SK-N-SH treated with all-trans-retinoic acid at 6 μM for 48 hours (cell line): ENCODE data around the gene RAB15.

ENCODE experiments used
- ATAC-seq: fragments of 200-7000 bp; cut with Tn5 transposase; 3 replicates; pipeline ENCODE4 v1.9.1; 2020; ENCODE audit warnings: mild to moderate bottlenecking, moderate library complexity
- BACH2 ChIP-seq: fragments of 250-450 bp; sonication (Bioruptor Pico); IDR thresholded peaks from 2 replicates; pipeline ENCODE4 v1.9.0; 2021; ENCODE audit warnings: mild to moderate bottlenecking, borderline replicate concordance
- CSDC2 ChIP-seq: fragments of 250-450 bp; sonication (Bioruptor Pico); IDR thresholded peaks from 2 replicates; pipeline ENCODE4 v1.5.0; 2020; ENCODE audit warnings: mild to moderate bottlenecking, moderate library complexity
- ESRRG ChIP-seq: fragments of 250-450 bp; sonication (Bioruptor Pico); IDR thresholded peaks from 2 replicates; pipeline ENCODE4 v1.6.1; 2021; ENCODE audit warnings: mild to moderate bottlenecking
- GLIS3 ChIP-seq: fragments of 250-450 bp; sonication (Bioruptor Pico); IDR thresholded peaks from 2 replicates; pipeline ENCODE4 v1.5.0; 2020; ENCODE audit warnings: mild to moderate bottlenecking, moderate library complexity
- ISL1 ChIP-seq: fragments of 250-450 bp; sonication (Bioruptor Pico); IDR thresholded peaks from 2 replicates; pipeline ENCODE4 v2.1.2; 2022; ENCODE audit warnings: mild to moderate bottlenecking, moderate library complexity
- OSR1 ChIP-seq: fragments of 250-450 bp; sonication (Bioruptor Pico); IDR thresholded peaks from 2 replicates; pipeline ENCODE4 v1.8.0; 2022; ENCODE audit warnings: moderate library complexity, mild to moderate bottlenecking, inconsistent platforms
- PATZ1 ChIP-seq: fragments of 250-450 bp; sonication (Bioruptor Pico); IDR thresholded peaks from 2 replicates; pipeline ENCODE4 v1.8.0; 2020; ENCODE audit warnings: mild to moderate bottlenecking, moderate library complexity, borderline replicate concordance
- PPARA ChIP-seq: fragments of 250-450 bp; sonication (Bioruptor Pico); IDR thresholded peaks from 2 replicates; pipeline ENCODE4 v1.5.0; 2020; ENCODE audit warnings: mild to moderate bottlenecking, borderline replicate concordance
- RARB ChIP-seq: fragments of 250-450 bp; sonication (Bioruptor Pico); IDR thresholded peaks from 2 replicates; pipeline ENCODE4 v1.8.0; 2021; ENCODE audit warnings: mild to moderate bottlenecking, moderate library complexity
- SNAI2 ChIP-seq: fragments of 250-450 bp; sonication (Bioruptor Pico); IDR thresholded peaks from 2 replicates; pipeline ENCODE4 v1.5.0; 2020; ENCODE audit warnings: mild to moderate bottlenecking, moderate library complexity
- TCF4 ChIP-seq: fragments of 250-450 bp; sonication (Bioruptor Pico); IDR thresholded peaks from 2 replicates; pipeline ENCODE4 v1.8.0; 2021; ENCODE audit warnings: mild to moderate bottlenecking, moderate library complexity, borderline replicate concordance
- TOX ChIP-seq: fragments of 250-450 bp; sonication (Bioruptor Pico); IDR thresholded peaks from 2 replicates; pipeline ENCODE4 v1.8.0; 2021; ENCODE audit warnings: mild to moderate bottlenecking, moderate library complexity, borderline replicate concordance
- ZFP3 ChIP-seq: fragments of 250-450 bp; sonication (Bioruptor Pico); IDR thresholded peaks from 2 replicates; pipeline ENCODE4 v1.5.0; 2020; ENCODE audit warnings: mild to moderate bottlenecking, moderate library complexity
- ZFP30 ChIP-seq: fragments of 450-650 bp; formaldehyde crosslinking; IDR thresholded peaks from 2 replicates; pipeline ENCODE4 v1.5.0; 2022; ENCODE audit warnings: mild to moderate bottlenecking, moderate library complexity
- ZNF565 ChIP-seq: fragments of 450-650 bp; formaldehyde crosslinking; conservative IDR thresholded peaks from 2 replicates; pipeline ENCODE4 v1.5.0; 2020; ENCODE audit warnings: low read depth, mild to moderate bottlenecking, moderate library complexity
- ZNF70 ChIP-seq: fragments of 450-650 bp; formaldehyde crosslinking; IDR thresholded peaks from 2 replicates; pipeline ENCODE4 v1.5.0; 2020; ENCODE audit warnings: mild to moderate bottlenecking, moderate library complexity
- TF ChIP-seq, protein P1 (sequence below): fragments of 250-450 bp; sonication (Bioruptor Pico); IDR thresholded peaks from 2 replicates; pipeline ENCODE4 v1.5.0; 2020; ENCODE audit warnings: mild to moderate bottlenecking, moderate library complexity
- TF ChIP-seq, protein P2 (sequence below): fragments of 250-450 bp; sonication (Bioruptor Pico); IDR thresholded peaks from 2 replicates; pipeline ENCODE4 v1.5.1; 2021; ENCODE audit warnings: mild to moderate bottlenecking, moderate library complexity
- TF ChIP-seq, protein P3 (sequence below): fragments of 250-450 bp; sonication (Bioruptor Pico); IDR thresholded peaks from 2 replicates; pipeline ENCODE4 v1.5.1; 2020; ENCODE audit warnings: low read depth, mild to moderate bottlenecking, moderate library complexity
- TF ChIP-seq, protein P4 (sequence below): fragments of 250-450 bp; sonication (Bioruptor Pico); IDR thresholded peaks from 2 replicates; pipeline ENCODE4 v1.8.0; 2021; ENCODE audit warnings: low read depth, mild to moderate bottlenecking, moderate library complexity, borderline replicate concordance

RAB15 gene

GRCh38 chr14:64944861-64945260 is 27.3 kb downstream of the RAB15 start (continued):
- TF ChIP-seq, protein P1, sequence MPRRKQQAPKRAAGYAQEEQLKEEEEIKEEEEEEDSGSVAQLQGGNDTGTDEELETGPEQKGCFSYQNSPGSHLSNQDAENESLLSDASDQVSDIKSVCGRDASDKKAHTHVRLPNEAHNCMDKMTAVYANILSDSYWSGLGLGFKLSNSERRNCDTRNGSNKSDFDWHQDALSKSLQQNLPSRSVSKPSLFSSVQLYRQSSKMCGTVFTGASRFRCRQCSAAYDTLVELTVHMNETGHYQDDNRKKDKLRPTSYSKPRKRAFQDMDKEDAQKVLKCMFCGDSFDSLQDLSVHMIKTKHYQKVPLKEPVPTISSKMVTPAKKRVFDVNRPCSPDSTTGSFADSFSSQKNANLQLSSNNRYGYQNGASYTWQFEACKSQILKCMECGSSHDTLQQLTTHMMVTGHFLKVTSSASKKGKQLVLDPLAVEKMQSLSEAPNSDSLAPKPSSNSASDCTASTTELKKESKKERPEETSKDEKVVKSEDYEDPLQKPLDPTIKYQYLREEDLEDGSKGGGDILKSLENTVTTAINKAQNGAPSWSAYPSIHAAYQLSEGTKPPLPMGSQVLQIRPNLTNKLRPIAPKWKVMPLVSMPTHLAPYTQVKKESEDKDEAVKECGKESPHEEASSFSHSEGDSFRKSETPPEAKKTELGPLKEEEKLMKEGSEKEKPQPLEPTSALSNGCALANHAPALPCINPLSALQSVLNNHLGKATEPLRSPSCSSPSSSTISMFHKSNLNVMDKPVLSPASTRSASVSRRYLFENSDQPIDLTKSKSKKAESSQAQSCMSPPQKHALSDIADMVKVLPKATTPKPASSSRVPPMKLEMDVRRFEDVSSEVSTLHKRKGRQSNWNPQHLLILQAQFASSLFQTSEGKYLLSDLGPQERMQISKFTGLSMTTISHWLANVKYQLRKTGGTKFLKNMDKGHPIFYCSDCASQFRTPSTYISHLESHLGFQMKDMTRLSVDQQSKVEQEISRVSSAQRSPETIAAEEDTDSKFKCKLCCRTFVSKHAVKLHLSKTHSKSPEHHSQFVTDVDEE (CRISPR knock-in tag), result no peak
- no peak for TF ChIP-seq CSDC2
- TF ChIP-seq, protein P2, sequence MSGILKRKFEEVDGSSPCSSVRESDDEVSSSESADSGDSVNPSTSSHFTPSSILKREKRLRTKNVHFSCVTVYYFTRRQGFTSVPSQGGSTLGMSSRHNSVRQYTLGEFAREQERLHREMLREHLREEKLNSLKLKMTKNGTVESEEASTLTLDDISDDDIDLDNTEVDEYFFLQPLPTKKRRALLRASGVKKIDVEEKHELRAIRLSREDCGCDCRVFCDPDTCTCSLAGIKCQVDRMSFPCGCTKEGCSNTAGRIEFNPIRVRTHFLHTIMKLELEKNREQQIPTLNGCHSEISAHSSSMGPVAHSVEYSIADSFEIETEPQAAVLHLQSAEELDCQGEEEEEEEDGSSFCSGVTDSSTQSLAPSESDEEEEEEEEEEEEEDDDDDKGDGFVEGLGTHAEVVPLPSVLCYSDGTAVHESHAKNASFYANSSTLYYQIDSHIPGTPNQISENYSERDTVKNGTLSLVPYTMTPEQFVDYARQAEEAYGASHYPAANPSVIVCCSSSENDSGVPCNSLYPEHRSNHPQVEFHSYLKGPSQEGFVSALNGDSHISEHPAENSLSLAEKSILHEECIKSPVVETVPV (CRISPR knock-in tag), result no peak
- TF ChIP-seq, all 23 proteins: peak for 0

DNA sequence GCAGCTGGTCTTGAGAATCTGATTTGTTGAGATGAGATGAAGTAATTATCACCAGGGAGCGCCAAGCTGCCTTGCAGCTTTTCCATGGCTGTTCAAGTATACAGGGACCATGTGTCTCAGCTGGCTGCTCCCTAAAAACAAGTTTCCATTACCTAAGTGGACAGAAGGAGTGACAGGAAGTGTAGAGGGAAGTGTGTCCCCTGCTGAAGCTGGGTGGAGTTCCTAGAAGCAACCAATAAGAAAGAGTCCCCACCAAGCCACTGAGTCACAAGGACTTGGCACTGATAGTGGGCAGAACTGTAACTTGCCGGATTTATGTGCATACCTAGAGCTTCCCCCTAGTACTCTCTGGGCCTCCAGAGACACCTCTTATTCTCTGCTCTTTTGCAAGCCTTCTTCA is 28.1 kb downstream of the RAB15 start:
- ATAC-seq, result no peak
- TF ChIP-seq PATZ1 (CRISPR knock-in tag) (no peak), ZFP3 (no peak), ESRRG (no peak), ZNF565 (CRISPR knock-in tag) (no peak), ISL1 (CRISPR knock-in tag) (no peak), TCF4 (CRISPR knock-in tag) (no peak), SNAI2 (CRISPR knock-in tag) (no peak), RARB (CRISPR knock-in tag) (no peak), TOX (CRISPR knock-in tag) (no peak), BACH2 (no peak), CSDC2 (no peak), GLIS3 (CRISPR knock-in tag) (no peak)
- TF ChIP-seq, protein P1 (CRISPR knock-in tag), result no peak
- TF ChIP-seq, protein P3, sequence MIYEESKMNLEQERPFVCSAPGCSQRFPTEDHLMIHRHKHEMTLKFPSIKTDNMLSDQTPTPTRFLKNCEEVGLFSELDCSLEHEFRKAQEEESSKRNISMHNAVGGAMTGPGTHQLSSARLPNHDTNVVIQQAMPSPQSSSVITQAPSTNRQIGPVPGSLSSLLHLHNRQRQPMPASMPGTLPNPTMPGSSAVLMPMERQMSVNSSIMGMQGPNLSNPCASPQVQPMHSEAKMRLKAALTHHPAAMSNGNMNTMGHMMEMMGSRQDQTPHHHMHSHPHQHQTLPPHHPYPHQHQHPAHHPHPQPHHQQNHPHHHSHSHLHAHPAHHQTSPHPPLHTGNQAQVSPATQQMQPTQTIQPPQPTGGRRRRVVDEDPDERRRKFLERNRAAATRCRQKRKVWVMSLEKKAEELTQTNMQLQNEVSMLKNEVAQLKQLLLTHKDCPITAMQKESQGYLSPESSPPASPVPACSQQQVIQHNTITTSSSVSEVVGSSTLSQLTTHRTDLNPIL (CRISPR knock-in tag), result no peak

GRCh38 chr14:64943556-64943955 is 28.6 kb downstream of the RAB15 start:
- ATAC-seq, result no peak
- TF ChIP-seq, protein P4, sequence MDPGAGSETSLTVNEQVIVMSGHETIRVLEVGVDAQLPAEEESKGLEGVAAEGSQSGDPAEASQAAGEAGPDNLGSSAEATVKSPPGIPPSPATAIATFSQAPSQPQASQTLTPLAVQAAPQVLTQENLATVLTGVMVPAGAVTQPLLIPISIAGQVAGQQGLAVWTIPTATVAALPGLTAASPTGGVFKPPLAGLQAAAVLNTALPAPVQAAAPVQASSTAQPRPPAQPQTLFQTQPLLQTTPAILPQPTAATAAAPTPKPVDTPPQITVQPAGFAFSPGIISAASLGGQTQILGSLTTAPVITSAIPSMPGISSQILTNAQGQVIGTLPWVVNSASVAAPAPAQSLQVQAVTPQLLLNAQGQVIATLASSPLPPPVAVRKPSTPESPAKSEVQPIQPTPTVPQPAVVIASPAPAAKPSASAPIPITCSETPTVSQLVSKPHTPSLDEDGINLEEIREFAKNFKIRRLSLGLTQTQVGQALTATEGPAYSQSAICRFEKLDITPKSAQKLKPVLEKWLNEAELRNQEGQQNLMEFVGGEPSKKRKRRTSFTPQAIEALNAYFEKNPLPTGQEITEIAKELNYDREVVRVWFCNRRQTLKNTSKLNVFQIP (CRISPR knock-in tag), result no peak
- TF ChIP-seq TOX (CRISPR knock-in tag) (no peak), OSR1 (CRISPR knock-in tag) (no peak), PPARA (no peak), SNAI2 (CRISPR knock-in tag) (no peak), ESRRG (no peak), ZFP30 (CRISPR knock-in tag) (no peak), CSDC2 (no peak), ZFP3 (no peak), ZNF70 (CRISPR knock-in tag) (no peak)
- TF ChIP-seq, protein P1 (CRISPR knock-in tag), result no peak
- TF ChIP-seq, protein P3 (CRISPR knock-in tag), result no peak
